ENCODE measurements around the gene PAK6.

DNA sequence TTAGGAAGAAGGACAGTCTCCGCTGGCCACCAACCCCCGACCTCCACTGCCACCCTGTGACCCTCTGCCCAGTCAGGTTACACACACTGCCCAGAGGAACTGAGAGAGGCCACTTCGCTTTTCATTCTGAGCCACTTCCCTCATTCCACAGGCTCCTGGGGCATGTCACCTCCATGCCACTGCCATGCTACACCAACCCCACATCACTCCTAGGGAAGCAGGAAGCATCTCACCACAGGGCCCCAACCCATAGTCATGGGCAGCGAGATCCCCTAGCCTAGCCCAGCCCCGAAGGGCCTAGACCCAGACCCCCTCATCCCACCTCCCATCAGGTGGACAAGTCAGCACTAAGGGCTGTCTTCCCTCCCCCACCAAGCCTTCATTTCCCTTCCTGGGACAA is 67.5 kb downstream of the PAK6 start:
- no peak for TF ChIP-seq EZH2 (IDR thresholded peaks at IDR 0.05; ENCODE audit: borderline replicate concordance, low read depth, low read length, severe bottlenecking)
- TF ChIP-seq, protein P1, sequence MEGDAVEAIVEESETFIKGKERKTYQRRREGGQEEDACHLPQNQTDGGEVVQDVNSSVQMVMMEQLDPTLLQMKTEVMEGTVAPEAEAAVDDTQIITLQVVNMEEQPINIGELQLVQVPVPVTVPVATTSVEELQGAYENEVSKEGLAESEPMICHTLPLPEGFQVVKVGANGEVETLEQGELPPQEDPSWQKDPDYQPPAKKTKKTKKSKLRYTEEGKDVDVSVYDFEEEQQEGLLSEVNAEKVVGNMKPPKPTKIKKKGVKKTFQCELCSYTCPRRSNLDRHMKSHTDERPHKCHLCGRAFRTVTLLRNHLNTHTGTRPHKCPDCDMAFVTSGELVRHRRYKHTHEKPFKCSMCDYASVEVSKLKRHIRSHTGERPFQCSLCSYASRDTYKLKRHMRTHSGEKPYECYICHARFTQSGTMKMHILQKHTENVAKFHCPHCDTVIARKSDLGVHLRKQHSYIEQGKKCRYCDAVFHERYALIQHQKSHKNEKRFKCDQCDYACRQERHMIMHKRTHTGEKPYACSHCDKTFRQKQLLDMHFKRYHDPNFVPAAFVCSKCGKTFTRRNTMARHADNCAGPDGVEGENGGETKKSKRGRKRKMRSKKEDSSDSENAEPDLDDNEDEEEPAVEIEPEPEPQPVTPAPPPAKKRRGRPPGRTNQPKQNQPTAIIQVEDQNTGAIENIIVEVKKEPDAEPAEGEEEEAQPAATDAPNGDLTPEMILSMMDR (IDR thresholded peaks at IDR 0.05; ENCODE audit: borderline replicate concordance, extremely low read depth, low read length, poor library complexity, severe bottlenecking), result no peak

Data from DND-41 (cell line).